MM.1S (cell line): ENCODE data around the gene TRH.
A peak's percentile ranks its signal among the peaks of the same experiment; 100 is the strongest.

Source experiments
- DNase-seq: peaks from one replicate; pipeline ENCODE4 v3.0.0-alpha.2; 2015
- H2AFZ ChIP-seq: fragments of 300-600 bp; sonication (generic); 2 replicates; pipeline ENCODE4 v1.6.0; 2016; ENCODE audit warnings: antibody characterized with exemption, low read length
- H3F3A ChIP-seq: fragments of 300-600 bp; sonication (generic); 2 replicates; pipeline ENCODE4 v1.6.1; 2016; ENCODE audit warnings: mild to moderate bottlenecking, antibody characterized with exemption, low read length, moderate library complexity, mixed read lengths; ENCODE audit not compliant: insufficient read depth
- H3K27ac ChIP-seq: fragments of 300-600 bp; sonication (generic); 2 replicates; pipeline ENCODE4 v1.5.1; 2016; ENCODE audit warnings: mild to moderate bottlenecking, low read length
- H3K27me3 ChIP-seq: fragments of 300-600 bp; sonication (generic); replicated peaks from 2 replicates; pipeline ENCODE4 v1.6.0; 2016; ENCODE audit warnings: low read length; ENCODE audit not compliant: insufficient read depth
- H3K36me3 ChIP-seq: fragments of 300-600 bp; sonication (generic); replicated peaks from 2 replicates; pipeline ENCODE4 v1.6.1; 2016; ENCODE audit warnings: mild to moderate bottlenecking, low read length, mixed read lengths; ENCODE audit not compliant: insufficient read depth
- H3K4me1 ChIP-seq: fragments of 300-600 bp; sonication (generic); 2 replicates; pipeline ENCODE4 v1.6.1; 2016; ENCODE audit warnings: low read length, mixed read lengths
- H3K4me2 ChIP-seq: fragments of 300-600 bp; sonication (generic); 2 replicates; pipeline ENCODE4 v1.6.0; 2016; ENCODE audit warnings: low read depth, low read length
- H3K4me3 ChIP-seq: fragments of 300-600 bp; sonication (generic); 2 replicates; pipeline ENCODE4 v1.5.1; 2016; ENCODE audit warnings: low read length, mixed read lengths
- H3K79me2 ChIP-seq: fragments of 300-600 bp; sonication (generic); 2 replicates; pipeline ENCODE4 v1.6.1; 2016; ENCODE audit warnings: mixed run types, low read length, mixed read lengths
- H3K9ac ChIP-seq: fragments of 300-600 bp; sonication (generic); 2 replicates; pipeline ENCODE4 v1.6.1; 2016; ENCODE audit warnings: low read length, mixed read lengths
- H3K9me2 ChIP-seq: fragments of 300-600 bp; sonication (generic); replicated peaks from 2 replicates; pipeline ENCODE4 v1.6.1; 2016; ENCODE audit warnings: mild to moderate bottlenecking, low read length, mixed read lengths; ENCODE audit not compliant: insufficient read depth
- H3K9me3 ChIP-seq: fragments of 300-600 bp; sonication (generic); replicated peaks from 2 replicates; pipeline ENCODE4 v1.6.1; 2016; ENCODE audit warnings: mild to moderate bottlenecking, low read length, mixed read lengths; ENCODE audit not compliant: insufficient read depth
- H4K20me1 ChIP-seq: fragments of 300-600 bp; sonication (generic); 2 replicates; pipeline ENCODE4 v1.6.1; 2016; ENCODE audit warnings: mild to moderate bottlenecking, low read length, moderate library complexity, mixed read lengths; ENCODE audit not compliant: insufficient read depth
- CTCF ChIP-seq: fragments of 300-600 bp; sonication (generic); IDR thresholded peaks from 2 replicates; pipeline ENCODE4 v1.5.1; 2016; ENCODE audit warnings: antibody characterized with exemption, low read length, mixed read lengths
- EZH2 ChIP-seq: fragments of 300-600 bp; sonication (generic); optimal IDR thresholded peaks from 2 replicates; pipeline ENCODE3; 2017; ENCODE audit warnings: low read depth, mild to moderate bottlenecking, antibody characterized with exemption, low read length, mixed read lengths
- EZH2phosphoT487 ChIP-seq: fragments of 300-600 bp; sonication (generic); IDR thresholded peaks from 2 replicates; pipeline ENCODE4 v1.6.1; 2018; ENCODE audit warnings: antibody characterized with exemption, low read length

TRH gene

GRCh38 chr3:129984125-129984524 lies 9.6 kb downstream of the TRH start:
- H3K4me3 ChIP-seq, result no peak overlapping the region
- H3K9me2 ChIP-seq, result no peaks in the 10 kb centered on the region
- H3K79me2 ChIP-seq, result no peaks in the 10 kb centered on the region

GRCh38 chr3:129985113-129985512 lies 10.6 kb downstream of the TRH start:
- no peak for DNase-seq
- H3F3A ChIP-seq, result no peaks in the 10 kb centered on the region
- H3K27ac ChIP-seq, result no peak overlapping the region
- no peaks in the 10 kb centered on the region for H3K79me2 ChIP-seq
- H3K4me2 ChIP-seq, result no peak overlapping the region
- H4K20me1 ChIP-seq, result no peaks in the 10 kb centered on the region
- no peak overlapping the region for H3K4me3 ChIP-seq
- no peak overlapping the region for H2AFZ ChIP-seq
- no peaks in the 10 kb centered on the region for H3K9me3 ChIP-seq
- H3K9me2 ChIP-seq, result no peaks in the 10 kb centered on the region
- no peaks in the 10 kb centered on the region for H3K27me3 ChIP-seq
- H3K4me1 ChIP-seq, result no peaks in the 10 kb centered on the region
- TF ChIP-seq CTCF (no peak), EZH2phosphoT487 (no peak), EZH2 (no peak)
- no peaks in the 10 kb centered on the region for H3K36me3 ChIP-seq
- no peak overlapping the region for H3K9ac ChIP-seq

More at GRCh38 chr3:129984125-129984524, 9.6 kb downstream of the TRH start:
- no peak overlapping the region for H2AFZ ChIP-seq
- peak; percentile 15 for DNase-seq
- no peak overlapping the region for H3K4me2 ChIP-seq
- no peaks in the 10 kb centered on the region for H3F3A ChIP-seq
- H4K20me1 ChIP-seq, result no peaks in the 10 kb centered on the region
- no peak overlapping the region for H3K27ac ChIP-seq
- H3K4me1 ChIP-seq, result no peaks in the 10 kb centered on the region
- no peak overlapping the region for H3K9ac ChIP-seq
- no peaks in the 10 kb centered on the region for H3K9me3 ChIP-seq
- H3K27me3 ChIP-seq, result no peaks in the 10 kb centered on the region
- TF ChIP-seq CTCF, result no peak
- no peak for TF ChIP-seq EZH2
- no peak for TF ChIP-seq EZH2phosphoT487
- H3K36me3 ChIP-seq, result no peaks in the 10 kb centered on the region

- Histone ChIP-seq H3K36me3 (no peaks in the 10 kb centered on the region), H3K9me2 (no peaks in the 10 kb centered on the region), H3K9me3 (no peaks in the 10 kb centered on the region), H3K27ac (no peak overlapping the region), H3K79me2 (no peaks in the 10 kb centered on the region), H3K9ac (no peak overlapping the region), H3K4me2 (no peak overlapping the region), H3K27me3 (no peaks in the 10 kb centered on the region), H4K20me1 (no peaks in the 10 kb centered on the region), H3F3A (no peaks in the 10 kb centered on the region), H3K4me3 (no peak overlapping the region), H2AFZ (no peak overlapping the region), H3K4me1 (no peaks in the 10 kb centered on the region)
- no peak for DNase-seq
- TF ChIP-seq EZH2phosphoT487 (no peak), CTCF (no peak), EZH2 (no peak)
These were observed 13.9 kb downstream of the TRH start for GRCh38 chr3:129988429-129988828.

- H3K36me3 ChIP-seq, result no peaks in the 10 kb centered on the region
- no peak overlapping the region for H2AFZ ChIP-seq
- no peaks in the 10 kb centered on the region for H3K9me2 ChIP-seq
- no peak overlapping the region for H3K27ac ChIP-seq
- H3K4me3 ChIP-seq, result no peak overlapping the region
- DNase-seq, result no peak
- H3F3A ChIP-seq, result no peaks in the 10 kb centered on the region
- H3K27me3 ChIP-seq, result no peaks in the 10 kb centered on the region
- no peak overlapping the region for H3K4me2 ChIP-seq
- no peaks in the 10 kb centered on the region for H3K9me3 ChIP-seq
- no peaks in the 10 kb centered on the region for H3K79me2 ChIP-seq
- no peaks in the 10 kb centered on the region for H4K20me1 ChIP-seq
- TF ChIP-seq CTCF (no peak), EZH2 (no peak), EZH2phosphoT487 (no peak)
- H3K4me1 ChIP-seq, result no peaks in the 10 kb centered on the region
- no peak overlapping the region for H3K9ac ChIP-seq
These were observed 14.9 kb downstream of the TRH start for GRCh38 chr3:129989414-129989813.
